HAP-1 (cell line): ENCODE results near the gene KTI12.
"Not testable (repeated sequence)": the region's sequence is repeated elsewhere in the genome, so short reads cannot be mapped to it uniquely, and the experiment has no call there.

ENCODE experiments used
- DNase-seq, 2 experiments: peaks; one replicate each; pipeline ENCODE4 v3.0.0-alpha.2; 2016 to 2020; ENCODE audit warnings: low spot score in 2 of 2
- H3K27me3 ChIP-seq: fragments of 250-450 bp; sonication (Bioruptor Pico); 2 replicates; pipeline ENCODE4 v1.5.1; 2020; ENCODE audit warnings: low read depth, mild to moderate bottlenecking, moderate library complexity
- H3K36me3 ChIP-seq: fragments of 250-450 bp; sonication (Bioruptor Pico); replicated peaks from 2 replicates; pipeline ENCODE4 v1.5.1; 2020; ENCODE audit warnings: mild to moderate bottlenecking
- H3K4me1 ChIP-seq: fragments of 250-450 bp; sonication (Bioruptor Pico); 2 replicates; pipeline ENCODE4 v1.5.1; 2020; ENCODE audit warnings: mild to moderate bottlenecking
- H3K4me3 ChIP-seq: fragments of 250-450 bp; sonication (Bioruptor Pico); 2 replicates; pipeline ENCODE4 v1.5.1; 2020; ENCODE audit warnings: mild to moderate bottlenecking, moderate library complexity
- H3K9me3 ChIP-seq: fragments of 250-450 bp; sonication (Bioruptor Pico); 2 replicates; pipeline ENCODE4 v1.5.1; 2020; ENCODE audit warnings: mild to moderate bottlenecking, moderate library complexity
- in situ Hi-C: fragments of 300-500 bp; cut with MboI; formaldehyde crosslinking; loops from 3 replicates; pipeline ENCODE4 v1.14.3; 2020; ENCODE audit warnings: low sequenced_read_pairs, inconsistent platforms, mixed read lengths

KTI12 gene

DNA sequence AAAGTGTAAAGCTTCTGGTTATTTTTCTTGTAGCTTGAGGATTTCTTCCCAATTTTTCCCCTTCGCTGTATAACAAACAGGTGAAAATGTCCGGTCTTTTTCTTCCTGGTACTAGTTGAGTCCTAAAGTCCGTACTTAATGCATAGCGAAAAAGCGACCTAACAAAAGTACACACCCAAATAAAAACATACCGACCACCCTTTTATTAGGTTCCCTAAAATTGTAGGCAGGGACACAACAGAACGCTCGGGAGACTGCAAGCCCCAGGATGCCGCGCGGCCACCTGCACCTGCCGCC is 22.2 kb upstream of the KTI12 start:
- in situ Hi-C loops, result no loop called here
- Histone ChIP-seq H3K4me1 (peaks cover 22% of the 10 kb centered on the region), H3K27me3 (no peaks in the 10 kb centered on the region), H3K4me3 (peak overlapping the region; percentile 90), H3K36me3 (peaks cover 35% of the 10 kb centered on the region), H3K9me3 (no peaks in the 10 kb centered on the region)
- DNase-seq, result no peak

- in situ Hi-C loops, result no loop called here
- Histone ChIP-seq H3K27me3 (no peaks in the 10 kb centered on the region), H3K9me3 (no peaks in the 10 kb centered on the region), H3K4me1 (peaks cover 22% of the 10 kb centered on the region), H3K36me3 (peaks cover 34% of the 10 kb centered on the region), H3K4me3 (peak within 1 kb of the TSS; percentile 90)
- DNase-seq, result peak; percentile 91 to 95
Observed at GRCh38 chr1:52055066-52055865, 21.7 kb upstream of the KTI12 start, which contains the start of gene TXNDC12. TSS of gene TXNDC12 (minus strand) at chr1:52055191. CDS start at chr1:52055096, 95 bp downstream.

DNA sequence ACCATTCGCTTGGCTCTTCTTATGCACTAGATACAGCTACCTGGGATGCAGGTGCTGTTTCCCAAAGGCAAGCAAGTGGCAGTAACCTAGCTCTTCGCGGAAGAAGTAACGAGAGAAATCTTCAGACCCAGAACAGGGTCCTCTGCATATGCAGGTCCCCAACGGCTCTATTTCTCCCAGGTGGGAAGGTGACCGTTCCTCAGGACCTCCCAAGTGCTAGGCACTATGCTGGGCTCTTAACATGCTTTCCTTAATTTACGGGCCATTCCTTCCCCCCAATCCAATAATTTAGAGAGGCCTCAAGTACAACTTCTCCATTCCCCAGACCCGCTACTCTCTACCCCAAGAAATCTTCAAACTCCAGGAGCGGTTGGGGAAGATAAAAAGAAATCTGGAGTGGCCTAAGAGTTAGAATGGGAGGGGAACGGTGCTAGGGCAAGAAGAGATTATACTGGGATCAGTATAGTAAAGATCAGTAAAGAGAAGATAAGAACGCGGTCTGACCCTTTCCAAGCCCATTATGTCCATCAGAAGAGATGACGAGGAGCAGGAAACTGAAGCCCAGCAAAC is 21.0 kb upstream of the KTI12 start:
- no peaks in the 10 kb centered on the region for H3K27me3 ChIP-seq
- in situ Hi-C loops, result no loop called here
- H3K36me3 ChIP-seq, result peaks cover 31% of the 10 kb centered on the region
- H3K9me3 ChIP-seq, result no peaks in the 10 kb centered on the region
- H3K4me3 ChIP-seq, result peak overlapping the region; percentile 90
- peaks cover 22% of the 10 kb centered on the region for H3K4me1 ChIP-seq
- DNase-seq, result no peak

DNA sequence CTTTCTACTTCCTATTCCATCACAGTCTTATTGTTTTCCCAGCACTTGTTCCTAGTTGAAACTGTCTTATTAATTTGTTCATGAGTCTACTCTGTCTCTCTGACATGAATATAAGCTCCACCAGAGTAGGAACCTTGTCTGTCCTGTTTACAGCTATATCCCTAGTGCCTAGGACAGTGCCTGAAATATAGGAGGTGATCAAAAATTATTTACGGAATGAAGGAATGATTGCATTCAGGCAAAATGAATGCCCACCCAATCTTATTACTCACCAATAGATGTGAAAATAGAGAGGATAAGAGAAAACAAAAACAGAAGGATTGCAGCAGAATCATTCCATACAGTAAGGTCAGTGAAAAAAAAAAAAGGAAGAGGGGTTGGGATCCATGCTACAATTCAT is 20.3 kb upstream of the KTI12 start:
- H3K36me3 ChIP-seq, result peaks cover 25% of the 10 kb centered on the region
- H3K9me3 ChIP-seq, result no peaks in the 10 kb centered on the region
- DNase-seq, result no peak
- H3K4me3 ChIP-seq, result peak overlapping the region; percentile 90
- peaks cover 17% of the 10 kb centered on the region for H3K4me1 ChIP-seq
- no peaks in the 10 kb centered on the region for H3K27me3 ChIP-seq
- in situ Hi-C loops, result no loop called here

GRCh38 chr1:52049337-52049736 is 15.7 kb upstream of the KTI12 start:
- H3K27me3 ChIP-seq, DNase-seq, H3K4me3 ChIP-seq, in situ Hi-C loops, H3K4me1 ChIP-seq, H3K9me3 ChIP-seq: not testable (repeated sequence)
- peaks cover 24% of the 10 kb centered on the region for H3K36me3 ChIP-seq

- H3K4me3 ChIP-seq, in situ Hi-C loops, H3K4me1 ChIP-seq, H3K36me3 ChIP-seq, H3K27me3 ChIP-seq, DNase-seq, H3K9me3 ChIP-seq: not testable (repeated sequence)
Observed at GRCh38 chr1:52045666-52046195, 12.1 kb upstream of the KTI12 start.

DNA sequence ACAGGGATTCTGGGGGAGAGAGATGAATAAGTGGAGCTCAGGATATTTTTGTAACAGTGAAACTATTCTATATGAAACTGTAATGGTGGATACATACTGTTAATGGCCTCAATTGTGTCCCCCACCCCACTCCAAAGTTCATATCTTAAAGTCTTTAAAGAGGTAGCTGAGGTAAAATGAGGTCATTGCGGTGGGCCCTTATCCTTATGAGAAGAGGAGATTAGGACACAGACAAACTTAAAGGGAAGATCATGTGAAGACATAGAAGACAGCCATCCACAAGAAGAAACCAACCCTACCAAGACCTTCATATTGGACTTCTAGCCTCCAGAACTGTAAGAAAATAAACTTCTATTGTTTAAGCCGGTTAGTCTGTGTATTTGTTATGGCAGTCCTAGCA is 11.6 kb upstream of the KTI12 start:
- Histone ChIP-seq H3K9me3 (no peaks in the 10 kb centered on the region), H3K4me3 (no peak overlapping the region), H3K4me1 (peaks cover 3% of the 10 kb centered on the region; the same call in 1 of the 2 replicates), H3K36me3 (peaks cover 4% of the 10 kb centered on the region), H3K27me3 (no peaks in the 10 kb centered on the region)
- in situ Hi-C loops, result no loop called here
- DNase-seq, result no peak

DNA sequence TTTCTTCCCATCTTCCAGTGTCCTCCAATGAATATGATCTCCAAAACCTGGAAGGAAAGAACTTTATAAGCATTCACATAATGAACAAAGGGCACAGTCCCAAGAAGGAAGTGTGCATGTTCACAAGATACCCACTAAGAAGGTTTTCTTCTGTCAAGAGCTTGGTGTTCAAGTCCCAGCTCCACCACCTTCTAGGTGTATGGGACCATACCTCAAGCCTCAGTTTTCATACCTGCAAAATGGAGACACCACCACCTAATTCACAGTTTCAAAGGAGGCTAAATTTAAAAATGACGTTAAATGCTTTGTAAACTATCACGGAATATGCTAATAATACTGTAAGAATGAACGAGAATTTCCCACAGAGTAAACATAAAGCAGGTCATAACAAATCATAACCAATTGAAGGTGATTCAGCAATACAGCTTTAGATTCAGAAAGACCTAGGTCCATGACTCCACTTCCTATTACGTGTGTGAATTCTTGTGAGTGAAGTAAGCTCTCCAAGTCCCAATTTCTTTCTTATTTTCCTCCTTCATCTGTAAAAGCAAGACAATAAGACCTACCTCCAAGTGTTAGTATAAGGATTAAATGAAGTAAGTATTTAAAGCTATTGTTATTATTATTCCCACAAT is 8.1 kb upstream of the KTI12 start:
- H3K4me1 ChIP-seq, result peaks cover 3% of the 10 kb centered on the region; the same call in 1 of the 2 replicates
- no peaks in the 10 kb centered on the region for H3K27me3 ChIP-seq
- no peak overlapping the region for H3K4me3 ChIP-seq
- in situ Hi-C loops, result no loop called here
- H3K9me3 ChIP-seq, result no peaks in the 10 kb centered on the region
- H3K36me3 ChIP-seq, result peaks cover 14% of the 10 kb centered on the region
- no peak for DNase-seq

GRCh38 chr1:52037909-52038308 is 4.3 kb upstream of the KTI12 start:
- Histone ChIP-seq H3K27me3 (no peaks in the 10 kb centered on the region), H3K36me3 (peaks cover 21% of the 10 kb centered on the region), H3K9me3 (no peaks in the 10 kb centered on the region), H3K4me3 (no peak overlapping the region), H3K4me1 (peaks cover 7% of the 10 kb centered on the region)
- no peak for DNase-seq
- in situ Hi-C loops, result no loop called here

DNA sequence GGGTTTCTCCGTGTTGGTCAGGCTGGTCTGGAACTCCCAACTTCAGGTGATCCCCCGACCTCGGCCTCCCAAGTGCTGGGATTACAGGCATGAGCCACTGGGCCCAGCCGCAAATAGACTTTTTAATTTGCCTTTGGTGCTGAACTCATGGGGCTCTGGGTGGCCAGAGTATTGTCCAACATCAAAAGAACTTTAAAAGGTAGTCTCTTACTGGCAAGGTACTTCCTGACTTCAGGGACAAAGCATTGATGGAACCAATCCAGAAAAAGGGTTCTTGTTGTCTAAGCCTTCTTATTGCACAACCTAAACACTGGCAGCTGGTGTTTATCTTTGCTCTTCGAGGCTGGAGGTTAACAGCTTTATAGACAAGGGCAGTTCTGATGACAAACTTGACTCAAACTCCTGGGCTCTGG is 3.8 kb upstream of the KTI12 start:
- no peak for DNase-seq
- in situ Hi-C loops, result no loop called here
- peaks cover 24% of the 10 kb centered on the region for H3K36me3 ChIP-seq

DNA sequence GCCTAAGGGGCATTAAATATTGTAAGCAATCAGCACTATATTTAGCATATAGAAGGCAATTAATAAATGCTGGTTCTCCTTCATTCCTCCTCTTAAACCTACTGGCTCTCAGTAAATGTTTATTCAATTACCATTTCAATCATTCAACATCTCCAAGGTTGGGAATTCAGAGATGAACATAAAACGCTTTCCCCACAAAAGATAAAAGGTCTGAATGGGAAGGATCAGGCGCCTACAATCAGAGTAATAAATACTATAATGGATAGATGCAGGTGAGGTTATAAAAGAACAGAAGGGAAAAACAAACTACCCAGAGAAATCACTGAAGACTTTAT is 407 bp upstream of the KTI12 start:
- no peaks in the 10 kb centered on the region for H3K27me3 ChIP-seq
- no peaks in the 10 kb centered on the region for H3K9me3 ChIP-seq
- no peak for DNase-seq
- peak overlapping the region; percentile 95 for H3K4me3 ChIP-seq
- in situ Hi-C loops, result no loop called here
- peaks cover 19% of the 10 kb centered on the region for H3K36me3 ChIP-seq
- H3K4me1 ChIP-seq, result peaks cover 20% of the 10 kb centered on the region

More for the DNA sequence above, 3.8 kb upstream of the KTI12 start:
- no peaks in the 10 kb centered on the region for H3K9me3 ChIP-seq
- H3K4me3 ChIP-seq, result no peak overlapping the region
- H3K4me1 ChIP-seq, result peaks cover 7% of the 10 kb centered on the region
- no peaks in the 10 kb centered on the region for H3K27me3 ChIP-seq

DNA sequence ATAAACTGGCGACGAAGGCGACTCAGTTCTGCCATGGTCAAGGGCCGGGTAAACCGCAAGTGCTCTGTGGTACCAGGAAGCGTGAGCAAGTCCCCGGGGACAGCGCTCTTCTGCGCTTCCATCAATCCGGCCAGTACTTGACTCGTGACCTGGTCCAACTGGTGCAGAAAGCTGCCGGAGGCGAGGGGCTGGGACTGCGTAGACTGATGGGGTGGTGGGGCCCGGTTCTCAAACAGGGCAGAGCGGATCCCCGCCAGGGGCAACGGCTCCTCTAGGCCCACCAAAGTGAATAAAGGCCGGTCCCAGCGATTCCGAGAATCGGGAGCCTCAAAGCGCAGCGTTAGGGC is 852 bp downstream of the KTI12 start:
- peaks cover 23% of the 10 kb centered on the region for H3K4me1 ChIP-seq
- in situ Hi-C loops, result no loop called here
- peaks cover 11% of the 10 kb centered on the region for H3K36me3 ChIP-seq
- DNase-seq, result peak; percentile 16 to 59
- H3K4me3 ChIP-seq, result peak overlapping the region; percentile 95
- no peaks in the 10 kb centered on the region for H3K27me3 ChIP-seq
- no peaks in the 10 kb centered on the region for H3K9me3 ChIP-seq

GRCh38 chr1:52032124-52032784 is 1.4 kb downstream of the KTI12 start:
- no peak for DNase-seq
- Histone ChIP-seq H3K4me3 (peak overlapping the region; percentile 95), H3K36me3 (peaks cover 12% of the 10 kb centered on the region), H3K27me3 (no peaks in the 10 kb centered on the region), H3K4me1 (peaks cover 23% of the 10 kb centered on the region), H3K9me3 (no peaks in the 10 kb centered on the region)
- in situ Hi-C loops, result no loop called here

DNA sequence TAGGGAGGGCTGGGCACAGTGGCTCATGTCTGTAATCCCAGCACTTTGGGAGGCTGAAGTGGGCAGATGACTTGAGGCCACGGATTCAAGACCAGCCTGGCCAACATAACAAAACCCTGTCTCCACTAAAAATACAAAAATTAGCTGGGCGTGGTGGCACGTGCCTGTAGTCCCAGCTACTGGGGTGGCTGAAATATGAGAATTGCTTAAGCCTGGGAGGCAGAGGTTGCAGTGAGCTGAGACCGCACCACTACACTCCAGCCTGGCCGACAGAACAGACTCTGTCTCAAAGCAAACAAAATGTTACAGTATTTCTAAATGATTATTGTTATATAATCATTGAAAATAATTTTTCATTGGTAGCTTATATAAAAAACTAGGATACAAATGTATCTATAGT is 4.8 kb downstream of the KTI12 start:
- Histone ChIP-seq H3K36me3 (peaks cover 19% of the 10 kb centered on the region), H3K4me1 (peaks cover 19% of the 10 kb centered on the region)
- H3K27me3 ChIP-seq, in situ Hi-C loops, H3K4me3 ChIP-seq, H3K9me3 ChIP-seq: not testable (repeated sequence)
- peak in 1 of 2 experiments; percentile 32 for DNase-seq
